ENCODE measurements around the gene PSMC5. TPM values are rescaled to one million over a fixed set of nuclear protein-coding genes. Genes with fewer than 3 reads are reported as not detected.

Gene PSMC5
- polyA plus RNA-seq, 1 donor (not counting 4 experiments of a cell fraction or from before 2014, with no cell fraction given): 141 TPM

GRCh38 chr17:63843910-63844677 is 16.9 kb downstream of the PSMC5 start:
- FAIRE-seq: no peak
- Histone ChIP-seq H3K27me3 (ENCODE audit: control insufficient read depth, extremely low read depth, insufficient read depth, low read length) (no peaks in the 10 kb centered on the region), H3K4me1 (ENCODE audit: control insufficient read depth, extremely low read depth, insufficient read depth, low read length) (peaks cover 26% of the 10 kb centered on the region), H4K20me1 (ENCODE audit: control insufficient read depth, extremely low read depth, insufficient read depth, low read length) (no peaks in the 10 kb centered on the region), H3K4me3 (ENCODE audit: control insufficient read depth in 2 of 3, extremely low read depth in 1 of 3, insufficient read depth in 2 of 3, low read depth in 1 of 3, low read length in 3 of 3) (peak overlapping the region in 1 of 3 experiments; percentile 82), H3K4me2 (ENCODE audit: control insufficient read depth, extremely low read depth, insufficient read depth, low read depth, low read length) (peak overlapping the region; percentile 77), H3K9ac (ENCODE audit: control insufficient read depth, extremely low read depth, insufficient read depth, low read length) (peak overlapping the region; percentile 63), H3K36me3 (ENCODE audit: control insufficient read depth in 2 of 2, extremely low read depth in 1 of 2, insufficient read depth in 2 of 2, low read length in 2 of 2) (no peaks in the 10 kb centered on the region), H3K79me2 (ENCODE audit: control insufficient read depth, insufficient read depth, low read length) (peaks cover 27% of the 10 kb centered on the region), H3K9me3 (ENCODE audit: control insufficient read depth, low read depth, low read length) (no peaks in the 10 kb centered on the region), H3K27ac (ENCODE audit: control insufficient read depth, insufficient read depth, low read length) (no peak overlapping the region), H3K9me1 (ENCODE audit: control insufficient read depth, extremely low read depth, insufficient read depth, low read length) (peaks cover 2% of the 10 kb centered on the region), H2AFZ (ENCODE audit: control insufficient read depth, low read length) (peak overlapping the region; percentile 81)
- dilution Hi-C loops (cut with MboI; ENCODE audit: extremely low pct_ligation_motif_present, low sequenced_read_pairs): no loop called here
- DNase-seq (ENCODE audit: low read depth, low spot score): no peak
- TF ChIP-seq, protein P1, sequence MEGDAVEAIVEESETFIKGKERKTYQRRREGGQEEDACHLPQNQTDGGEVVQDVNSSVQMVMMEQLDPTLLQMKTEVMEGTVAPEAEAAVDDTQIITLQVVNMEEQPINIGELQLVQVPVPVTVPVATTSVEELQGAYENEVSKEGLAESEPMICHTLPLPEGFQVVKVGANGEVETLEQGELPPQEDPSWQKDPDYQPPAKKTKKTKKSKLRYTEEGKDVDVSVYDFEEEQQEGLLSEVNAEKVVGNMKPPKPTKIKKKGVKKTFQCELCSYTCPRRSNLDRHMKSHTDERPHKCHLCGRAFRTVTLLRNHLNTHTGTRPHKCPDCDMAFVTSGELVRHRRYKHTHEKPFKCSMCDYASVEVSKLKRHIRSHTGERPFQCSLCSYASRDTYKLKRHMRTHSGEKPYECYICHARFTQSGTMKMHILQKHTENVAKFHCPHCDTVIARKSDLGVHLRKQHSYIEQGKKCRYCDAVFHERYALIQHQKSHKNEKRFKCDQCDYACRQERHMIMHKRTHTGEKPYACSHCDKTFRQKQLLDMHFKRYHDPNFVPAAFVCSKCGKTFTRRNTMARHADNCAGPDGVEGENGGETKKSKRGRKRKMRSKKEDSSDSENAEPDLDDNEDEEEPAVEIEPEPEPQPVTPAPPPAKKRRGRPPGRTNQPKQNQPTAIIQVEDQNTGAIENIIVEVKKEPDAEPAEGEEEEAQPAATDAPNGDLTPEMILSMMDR (optimal IDR thresholded peaks at IDR 0.05 in 1 of 3, IDR thresholded peaks at IDR 0.05 in 1 of 3, conservative IDR thresholded peaks at IDR 0.05 in 1 of 3; ENCODE audit: extremely low read depth in 1 of 3, insufficient read depth in 2 of 3, low read length in 3 of 3): no peak
- no peak for TF ChIP-seq EZH2 (IDR thresholded peaks at IDR 0.05; ENCODE audit: low read length)

- Histone ChIP-seq H3K27ac (ENCODE audit: control insufficient read depth, insufficient read depth, low read length) (no peak overlapping the region), H3K9ac (ENCODE audit: control insufficient read depth, extremely low read depth, insufficient read depth, low read length) (no peak overlapping the region), H3K79me2 (ENCODE audit: control insufficient read depth, insufficient read depth, low read length) (peaks cover 17% of the 10 kb centered on the region), H3K27me3 (ENCODE audit: control insufficient read depth, extremely low read depth, insufficient read depth, low read length) (peaks cover 5% of the 10 kb centered on the region), H4K20me1 (ENCODE audit: control insufficient read depth, extremely low read depth, insufficient read depth, low read length) (no peaks in the 10 kb centered on the region), H3K9me3 (ENCODE audit: control insufficient read depth, low read depth, low read length) (no peaks in the 10 kb centered on the region), H3K4me3 (ENCODE audit: control insufficient read depth in 2 of 3, extremely low read depth in 1 of 3, insufficient read depth in 2 of 3, low read depth in 1 of 3, low read length in 3 of 3) (no peak overlapping the region), H3K4me2 (ENCODE audit: control insufficient read depth, extremely low read depth, insufficient read depth, low read depth, low read length) (no peak overlapping the region), H3K9me1 (ENCODE audit: control insufficient read depth, extremely low read depth, insufficient read depth, low read length) (peaks cover 2% of the 10 kb centered on the region), H3K36me3 (ENCODE audit: control insufficient read depth in 2 of 2, extremely low read depth in 1 of 2, insufficient read depth in 2 of 2, low read length in 2 of 2) (no peaks in the 10 kb centered on the region), H3K4me1 (ENCODE audit: control insufficient read depth, extremely low read depth, insufficient read depth, low read length) (peaks cover 15% of the 10 kb centered on the region), H2AFZ (ENCODE audit: control insufficient read depth, low read length) (no peak overlapping the region)
- dilution Hi-C loops (cut with MboI; ENCODE audit: extremely low pct_ligation_motif_present, low sequenced_read_pairs): no loop called here
- FAIRE-seq (no peak), DNase-seq (ENCODE audit: low read depth, low spot score) (no peak)
- TF ChIP-seq EZH2 (IDR thresholded peaks at IDR 0.05; ENCODE audit: low read length): no peak
- TF ChIP-seq, protein P1 (optimal IDR thresholded peaks at IDR 0.05 in 1 of 3, IDR thresholded peaks at IDR 0.05 in 1 of 3, conservative IDR thresholded peaks at IDR 0.05 in 1 of 3; ENCODE audit: extremely low read depth in 1 of 3, insufficient read depth in 2 of 3, low read length in 3 of 3): no peak
Observed at GRCh38 chr17:63845509-63845908, 18.3 kb downstream of the PSMC5 start.

All from keratinocyte (primary cell).